Tibial nerve (tissue), 4 donors: ENCODE measurements around the gene NUP93. TPM values are rescaled to one million over a fixed set of nuclear protein-coding genes. Genes with fewer than 3 reads are reported as not detected.

Experiments used
- DNase-seq, 2 donors: peaks; one replicate each; pipeline ENCODE4 v3.0.0-alpha.2; 2019; ENCODE audit warnings: low spot score in 2 of 2
- H3K27ac ChIP-seq, 4 donors: fragments of 200-600 bp; sonication (generic) in 3 of 4; one replicate each; pipeline ENCODE4 v1.5.1; 2017 to 2019; ENCODE audit warnings: mild to moderate bottlenecking in 1 of 4
- H3K27me3 ChIP-seq, 2 donors: fragments of 200-600 bp; sonication (generic) in 1 of 2; one replicate each; pipeline versions ENCODE4 v1.5.1 to v1.6.0; 2017 to 2019
- H3K36me3 ChIP-seq, 3 donors: fragments of 200-600 bp; sonication (generic); one replicate each; pipeline ENCODE4 v1.5.1; 2018 to 2019
- H3K4me1 ChIP-seq, 4 donors: fragments of 200-600 bp; sonication (generic) in 3 of 4; one replicate each; pipeline ENCODE4 v1.5.1; 2017 to 2019
- H3K4me3 ChIP-seq, 4 donors: fragments of 200-600 bp; sonication (generic) in 3 of 4; one replicate each; pipeline ENCODE4 v1.5.1; 2017 to 2019; ENCODE audit warnings: mild to moderate bottlenecking in 1 of 4, moderate library complexity in 1 of 4
- H3K9me3 ChIP-seq, 4 donors: fragments of 200-600 bp; sonication (generic) in 3 of 4; one replicate each; pipeline ENCODE4 v1.5.1; 2017 to 2019
- CTCF ChIP-seq, 5 experiments: fragments of 200-600 bp in 3 of 5; fragments of 450-650 bp in 2 of 5; sonication (generic) in 3 of 5; IDR thresholded peaks; one replicate each; pipeline ENCODE4 v1.5.1; 2016 to 2019; ENCODE audit warnings: antibody characterized with exemption in 5 of 5, mild to moderate bottlenecking in 3 of 5, moderate library complexity in 2 of 5
- EP300 ChIP-seq, 2 donors: sonication (generic); formaldehyde crosslinking; IDR thresholded peaks; one replicate each; pipeline ENCODE4 v1.6.1; 2017; ENCODE audit warnings: antibody characterized with exemption in 2 of 2, mild to moderate bottlenecking in 1 of 2
- POLR2A ChIP-seq, 2 donors: fragments of 450-650 bp; IDR thresholded peaks; one replicate each; pipeline ENCODE4 v1.6.1; 2017; ENCODE audit warnings: antibody characterized with exemption in 2 of 2, mild to moderate bottlenecking in 2 of 2, moderate library complexity in 2 of 2
- WGBS, 2 donors: methylation state at CpG; one replicate each; pipeline ENCODE4 v1.1.5; 2018; 5-methylcytosine and 5-hydroxymethylcytosine counted together
- total RNA-seq, 4 donors: library from RNA; depleted of rRNA; stranded (reverse); fragments of >200 nt; gene quantifications; one replicate each; pipeline ENCODE4 v1.1.0, GENCODE V29; 2016

The NUP93 gene
- total RNA-seq, 4 donors from 2014 or later = 27.6 to 65.7 (median 43.8) TPM

DNA sequence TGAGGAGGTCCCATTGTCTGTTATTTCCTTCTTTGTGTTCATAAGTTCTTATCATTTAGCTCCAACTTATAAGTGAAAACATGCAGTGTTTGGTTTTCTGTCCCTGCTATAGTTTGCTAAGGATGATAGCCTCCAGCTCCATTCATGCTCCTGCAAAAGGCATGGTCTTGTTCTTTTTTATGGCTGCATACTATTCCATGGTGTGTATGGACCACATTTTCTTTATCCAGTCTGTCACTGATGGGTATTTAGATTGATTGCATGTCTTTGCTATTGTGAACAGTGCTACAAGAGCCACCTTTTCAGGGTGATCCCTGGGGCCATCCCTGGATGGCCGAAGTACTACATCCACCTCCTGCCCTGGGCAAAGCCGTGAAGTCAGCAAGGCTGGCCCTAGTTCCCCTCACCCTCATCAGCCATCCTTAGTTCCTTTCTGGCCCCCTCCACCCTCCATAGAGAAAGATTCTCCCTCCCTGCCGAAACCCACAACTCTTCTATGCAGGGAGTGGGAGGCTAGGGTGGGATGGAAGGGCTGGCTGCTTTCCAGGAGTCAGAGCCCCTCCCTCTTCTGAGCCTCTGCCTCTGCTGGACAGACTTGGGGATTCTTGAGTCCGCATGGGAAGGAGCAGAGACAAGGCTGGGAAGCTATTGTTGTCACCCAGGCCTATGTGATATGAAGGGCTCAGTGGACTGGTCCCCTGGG, 39.4 kb upstream of the NUP93 start:
- 56 to 74% methylated on average over 4 of the region's 4 CpGs for WGBS, 2 donors
- no peak overlapping the region for H3K27ac ChIP-seq
- H3K27me3 ChIP-seq = no peaks in the 10 kb centered on the region
- TF ChIP-seq CTCF (IDR thresholded peaks at IDR 0.05) (no peak), POLR2A (IDR thresholded peaks at IDR 0.05) (no peak), EP300 (IDR thresholded peaks at IDR 0.05) (no peak)
- no peaks in the 10 kb centered on the region for H3K4me1 ChIP-seq
- no peak for DNase-seq
- peaks cover 0 to 7% (median 0%) of the 10 kb centered on the region in 4 donors for H3K9me3 ChIP-seq
- no peak overlapping the region for H3K4me3 ChIP-seq
- H3K36me3 ChIP-seq = peaks cover 0 to 15% (median 0%) of the 10 kb centered on the region in 3 donors

DNA sequence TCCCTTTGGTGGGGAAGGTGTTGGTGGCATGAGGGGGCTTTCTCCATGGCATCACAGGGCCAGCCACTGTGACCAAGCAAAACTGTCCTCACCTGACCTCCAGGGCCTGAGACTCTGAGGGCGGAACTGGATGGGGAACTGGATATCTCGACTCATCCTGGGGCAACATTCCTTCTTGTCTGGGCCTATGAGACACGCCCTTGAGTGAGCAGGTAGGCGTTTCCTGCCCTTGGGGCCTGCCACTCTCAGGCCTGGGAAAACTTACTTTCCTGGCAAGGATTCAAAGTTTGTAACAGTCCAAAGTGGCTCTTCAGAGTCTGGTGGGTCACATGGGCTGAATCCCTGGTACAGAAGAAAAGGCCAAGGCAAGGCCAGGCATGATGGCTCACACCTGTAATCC, 38.0 kb upstream of the NUP93 start:
- Histone ChIP-seq H3K4me1 (no peaks in the 10 kb centered on the region), H3K36me3 (peaks cover 0 to 2% (median 0%) of the 10 kb centered on the region in 3 donors), H3K4me3 (no peak overlapping the region), H3K9me3 (peaks cover 0 to 3% (median 0%) of the 10 kb centered on the region in 4 donors), H3K27ac (no peak overlapping the region), H3K27me3 (no peaks in the 10 kb centered on the region)
- WGBS, 2 donors = 65 to 66% methylated on average over 4 of the region's 4 CpGs
- DNase-seq = no peak
- TF ChIP-seq POLR2A (IDR thresholded peaks at IDR 0.05) (no peak), CTCF (IDR thresholded peaks at IDR 0.05) (no peak), EP300 (IDR thresholded peaks at IDR 0.05) (no peak)

DNA sequence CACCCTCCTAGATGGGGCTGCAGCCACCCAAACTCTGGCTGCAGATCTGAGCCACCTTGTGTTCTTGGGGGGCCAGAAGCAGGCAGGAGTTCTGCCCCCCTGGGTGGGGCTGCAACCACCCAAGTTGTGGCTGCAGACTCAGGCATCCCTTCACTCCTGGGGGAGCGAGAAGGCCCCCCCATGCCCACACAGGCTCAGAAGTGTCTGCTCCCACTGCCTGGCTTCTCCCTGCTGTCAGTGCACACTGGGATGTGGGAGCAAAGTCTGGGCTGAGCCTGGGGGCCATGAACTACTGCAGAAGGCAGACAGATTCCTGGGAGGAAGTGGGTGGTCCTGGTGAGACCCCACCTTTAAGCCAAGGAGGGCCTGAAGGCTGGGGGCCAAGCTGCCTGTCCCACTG, 34.7 kb upstream of the NUP93 start:
- Histone ChIP-seq H3K9me3 (peaks cover 0 to 9% (median 0%) of the 10 kb centered on the region in 4 donors), H3K36me3 (no peaks in the 10 kb centered on the region), H3K27me3 (no peaks in the 10 kb centered on the region), H3K4me1 (no peaks in the 10 kb centered on the region), H3K4me3 (no peak overlapping the region), H3K27ac (no peak overlapping the region)
- no peak for TF ChIP-seq EP300 (IDR thresholded peaks at IDR 0.05)
- TF ChIP-seq POLR2A (IDR thresholded peaks at IDR 0.05) = no peak
- no peak for TF ChIP-seq CTCF (IDR thresholded peaks at IDR 0.05)
- no peak for DNase-seq
- 67% methylated on average over 1 of the region's 1 CpG; no CpG with 5 or more reads in 1 of the 2 donors for WGBS, 2 donors

DNA sequence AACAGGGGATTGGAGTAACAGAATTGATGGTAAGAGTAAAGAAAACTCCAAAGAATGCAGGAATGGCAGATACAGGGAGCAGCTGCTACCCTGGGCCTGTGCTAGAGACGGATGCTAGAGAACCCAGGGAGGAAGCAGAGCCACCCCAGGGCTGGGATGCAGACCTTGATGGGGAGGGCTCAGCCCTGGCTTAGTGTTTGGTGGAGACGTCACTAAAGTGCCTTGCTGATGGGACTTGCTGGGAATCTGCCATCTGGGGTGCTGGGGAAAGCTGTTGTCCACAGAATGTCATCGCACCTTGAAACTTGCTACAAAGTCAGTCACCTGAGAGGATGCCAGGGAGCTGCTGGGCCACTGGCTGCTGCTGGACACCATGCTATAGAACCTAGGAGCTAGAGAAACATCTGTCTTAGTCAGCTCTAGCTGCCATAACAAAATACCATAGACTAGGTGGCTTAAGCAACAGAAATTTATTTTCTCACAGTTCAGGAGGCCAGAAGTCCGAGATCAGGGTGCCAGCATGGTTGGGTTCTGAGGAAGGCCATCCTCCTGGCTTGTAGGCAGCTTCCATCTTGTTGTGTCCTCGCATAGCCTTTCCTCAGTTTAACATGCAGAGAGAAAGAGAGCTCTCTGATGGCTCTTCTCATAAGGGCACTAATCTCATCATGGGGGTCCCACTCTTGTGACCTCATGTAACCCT, 32.3 kb upstream of the NUP93 start:
- no peak for DNase-seq
- no peak for TF ChIP-seq EP300 (IDR thresholded peaks at IDR 0.05)
- no peak for TF ChIP-seq POLR2A (IDR thresholded peaks at IDR 0.05)
- no peak for TF ChIP-seq CTCF (IDR thresholded peaks at IDR 0.05)
- Histone ChIP-seq H3K27me3 (no peaks in the 10 kb centered on the region), H3K9me3 (peaks cover 0 to 9% (median 0%) of the 10 kb centered on the region in 4 donors), H3K4me3 (no peak overlapping the region), H3K4me1 (peaks cover 0 to 11% (median 0%) of the 10 kb centered on the region in 4 donors), H3K36me3 (no peaks in the 10 kb centered on the region), H3K27ac (no peak overlapping the region)
- WGBS, 2 donors = 88 to 94% methylated on average over 5 of the region's 5 CpGs

DNA sequence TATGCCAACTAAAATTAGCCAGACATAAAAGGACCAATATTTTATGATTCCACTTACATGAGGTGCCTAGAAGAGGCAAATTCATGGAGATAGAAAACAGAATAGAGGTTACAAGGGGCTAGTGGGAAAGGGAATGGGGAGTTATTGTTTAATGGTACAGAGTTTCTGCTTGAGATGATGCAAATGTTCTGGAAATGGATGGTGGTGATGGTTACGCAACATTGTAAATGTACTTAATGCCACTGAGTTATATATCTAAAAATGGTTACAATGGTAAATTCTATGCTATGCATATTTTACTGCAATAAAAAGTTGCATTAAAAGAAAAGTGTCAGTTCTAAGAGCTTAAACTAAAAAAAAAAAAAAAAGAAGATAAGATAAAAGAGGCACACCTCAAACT, 29.7 kb upstream of the NUP93 start:
- H3K27me3 ChIP-seq = no peaks in the 10 kb centered on the region
- TF ChIP-seq CTCF (IDR thresholded peaks at IDR 0.05) = no peak
- TF ChIP-seq EP300 (IDR thresholded peaks at IDR 0.05) = no peak
- TF ChIP-seq POLR2A (IDR thresholded peaks at IDR 0.05) = no peak
- H3K4me1 ChIP-seq = peaks cover 0 to 12% (median 0%) of the 10 kb centered on the region in 4 donors
- peaks cover 0 to 9% (median 0%) of the 10 kb centered on the region in 4 donors for H3K9me3 ChIP-seq
- no peak overlapping the region for H3K27ac ChIP-seq
- DNase-seq = no peak
- 37 to 53% methylated on average over 1 of the region's 1 CpG for WGBS, 2 donors
- H3K36me3 ChIP-seq = no peaks in the 10 kb centered on the region
- no peak overlapping the region for H3K4me3 ChIP-seq
